HCT116 (cell line): ENCODE data around the gene CENPT. TPM values are rescaled to one million over a fixed set of nuclear protein-coding genes. Genes with fewer than 3 reads are reported as not detected.

ENCODE experiments used
- ATAC-seq: fragments of 200-7000 bp; cut with Tn5 transposase; 2 replicates; pipeline ENCODE4 v1.9.1; 2020; ENCODE audit warnings: mild to moderate bottlenecking, moderate library complexity
- BruUV-seq: library from RNA; stranded (reverse); fragments of 400-500 nt; replicated peaks from 2 replicates; lab custom pipeline; 2021; lab: Mats Ljungman, UMichigan
- CTCF ChIA-PET: fragments of 300-600 bp; sonication (Branson Sonifier 250); formaldehyde crosslinking; loops from one replicate; lab custom pipeline; 2021; ENCODE audit warnings: antibody characterized with exemption; lab: Charles Lee
- POLR2A ChIA-PET: fragments of 300-600, 350-600 bp; sonication (Branson Sonifier 250); formaldehyde crosslinking; loops from one replicate; lab custom pipeline; 2021; ENCODE audit warnings: antibody characterized with exemption; lab: Charles Lee
- RAD21 ChIA-PET, 2 experiments: fragments of 300-600 bp; sonication (Branson Sonifier 250); formaldehyde crosslinking; loops; one replicate each; lab custom pipeline; 2023; ENCODE audit warnings: low total read pairs in 2 of 2; ENCODE audit not compliant: uncharacterized antibody in 2 of 2, unreplicated experiment in 2 of 2, low non-redundant PET in 1 of 2; lab: Charles Lee
- DNase-seq: peaks from one replicate; pipeline ENCODE4 v3.0.0-alpha.2; 2010; ENCODE audit warnings: low read depth, low spot score
- H2AFZ ChIP-seq: fragments of 200-600 bp; shearing (Covaris generic), sonication (generic); 2 replicates; pipeline ENCODE4 v1.6.1; 2017; ENCODE audit warnings: low read depth, mixed run types, mixed read lengths, antibody characterized with exemption, low read length; ENCODE audit not compliant: poor library complexity, severe bottlenecking
- H3K27ac ChIP-seq: 2 replicates; pipeline ENCODE4 v1.5.1; 2012; ENCODE audit warnings: low read depth, low read length
- H3K27me3 ChIP-seq: fragments of 200-600 bp; sonication (generic); 2 replicates; pipeline ENCODE4 v1.6.1; 2016; ENCODE audit warnings: mixed run types, low read length, mixed read lengths; ENCODE audit not compliant: insufficient read depth
- H3K36me3 ChIP-seq, 2 experiments: fragments of 200-500 bp in 1 of 2; fragments of 200-600 bp in 1 of 2; sonication (Bioruptor generic) in 1 of 2; sonication (generic) in 1 of 2; 2 replicates each; pipeline versions ENCODE4 v1.5.1 to v1.6.1; 2014 to 2016; ENCODE audit warnings: low read length in 2 of 2, inconsistent platforms in 1 of 2, mixed read lengths in 1 of 2, mixed run types in 1 of 2; ENCODE audit not compliant: insufficient read depth in 2 of 2, control insufficient read depth in 1 of 2
- H3K4me1 ChIP-seq, 2 experiments: fragments of 200-600 bp in 1 of 2; sonication (generic) in 1 of 2; 2 replicates each; pipeline versions ENCODE4 v1.5.1 to v1.6.1; 2012 to 2017; ENCODE audit warnings: low read length in 2 of 2, inconsistent platforms in 1 of 2, mild to moderate bottlenecking in 1 of 2, mixed read lengths in 1 of 2, mixed run types in 1 of 2, moderate library complexity in 1 of 2; ENCODE audit not compliant: insufficient read depth in 2 of 2, control insufficient read depth in 1 of 2
- H3K4me2 ChIP-seq: fragments of 200-600 bp; sonication (generic); 2 replicates; pipeline ENCODE4 v1.6.1; 2017; ENCODE audit warnings: mixed run types, low read length, mixed read lengths
- H3K4me3 ChIP-seq, 2 experiments: fragments of 200-600 bp in 1 of 2; sonication (generic) in 1 of 2; replicated peaks in 1 of 2; 2 replicates each; pipeline ENCODE4 v1.5.1; 2011 to 2016; ENCODE audit warnings: low read length in 2 of 2, control low read depth in 1 of 2, low read depth in 1 of 2, mild to moderate bottlenecking in 1 of 2, mixed read lengths in 1 of 2, mixed run types in 1 of 2
- H3K79me2 ChIP-seq: fragments of 200-600 bp; sonication (generic); 2 replicates; pipeline ENCODE4 v1.6.1; 2017; ENCODE audit warnings: mild to moderate bottlenecking, mixed run types, low read length, moderate library complexity, mixed read lengths; ENCODE audit not compliant: insufficient read depth
- H3K9ac ChIP-seq: fragments of 200-600 bp; sonication (generic); 2 replicates; pipeline ENCODE4 v1.6.1; 2016; ENCODE audit warnings: low read length, mixed read lengths
- H3K9me2 ChIP-seq: fragments of 200-600 bp; sonication (generic), shearing (Covaris generic); 2 replicates; pipeline ENCODE4 v1.6.1; 2017; ENCODE audit warnings: mixed run types, mild to moderate bottlenecking, moderate library complexity; ENCODE audit not compliant: insufficient read depth
- H3K9me3 ChIP-seq, 2 experiments: fragments of 200-500 bp in 1 of 2; fragments of 200-600 bp in 1 of 2; sonication (Bioruptor generic) in 1 of 2; sonication (generic) in 1 of 2; 2 replicates each; pipeline ENCODE4 v1.6.1; 2014 to 2017; ENCODE audit warnings: low read length in 2 of 2, mixed read lengths in 2 of 2, inconsistent platforms in 1 of 2, low read depth in 1 of 2, mild to moderate bottlenecking in 1 of 2, mixed run types in 1 of 2, moderate library complexity in 1 of 2; ENCODE audit not compliant: control insufficient read depth in 1 of 2, insufficient read depth in 1 of 2
- H4K20me1 ChIP-seq: fragments of 200-600 bp; sonication (generic), shearing (Covaris generic); 2 replicates; pipeline ENCODE4 v1.6.1; 2017; ENCODE audit warnings: mixed run types, mild to moderate bottlenecking, moderate library complexity; ENCODE audit not compliant: insufficient read depth
- ATF3 ChIP-seq: IDR thresholded peaks from 2 replicates; pipeline ENCODE4 v1.6.1; 2012
- EGR1 ChIP-seq: IDR thresholded peaks from 2 replicates; pipeline ENCODE4 v1.6.1; 2012; ENCODE audit warnings: low read depth
- ELF1 ChIP-seq: IDR thresholded peaks from 2 replicates; pipeline ENCODE4 v1.6.1; 2012; ENCODE audit warnings: low read depth, borderline replicate concordance
- EZH2 ChIP-seq: fragments of 200-600 bp; sonication (generic); IDR thresholded peaks from 2 replicates; pipeline ENCODE4 v1.6.1; 2017; ENCODE audit warnings: antibody characterized with exemption, mixed run types
- JUND ChIP-seq: IDR thresholded peaks from 2 replicates; pipeline ENCODE4 v1.6.1; 2012
- MAX ChIP-seq: IDR thresholded peaks from 2 replicates; pipeline ENCODE4 v1.6.1; 2012
- POLR2A ChIP-seq: IDR thresholded peaks from 2 replicates; pipeline ENCODE4 v1.7.0; 2011; ENCODE audit warnings: borderline replicate concordance; ENCODE audit not compliant: insufficient read depth, insufficient read length; ENCODE audit errors: extremely low read depth
- POLR2AphosphoS5 ChIP-seq: IDR thresholded peaks from 2 replicates; pipeline ENCODE4 v1.6.1; 2011; ENCODE audit warnings: mild to moderate bottlenecking, low read depth, low read length, moderate library complexity
- RAD21 ChIP-seq: IDR thresholded peaks from 2 replicates; pipeline ENCODE4 v1.6.1; 2012; ENCODE audit warnings: low read depth, mild to moderate bottlenecking
- SP1 ChIP-seq: IDR thresholded peaks from 2 replicates; pipeline ENCODE4 v1.6.1; 2012; ENCODE audit warnings: low read depth
- TCF7L2 ChIP-seq: IDR thresholded peaks from 2 replicates; pipeline ENCODE4 v1.7.0; 2011; ENCODE audit warnings: borderline replicate concordance, inconsistent platforms; ENCODE audit not compliant: insufficient read depth, insufficient read length; ENCODE audit errors: extremely low read depth
- ZFX ChIP-seq: fragments of 450-650 bp; IDR thresholded peaks from 2 replicates; pipeline ENCODE4 v1.6.1; 2017
- intact Hi-C: fragments of 100-400 bp; cut with micrococcal nuclease; formaldehyde crosslinking; loops from 2 replicates; pipeline ENCODE4 v1.10.0; 2022
- total RNA-seq: library from RNA; stranded (reverse); gene quantifications from one replicate; pipeline ENCODE4 v1.2.1, GENCODE V29; 2021; ENCODE audit not compliant: unreplicated experiment

Gene CENPT
- total RNA-seq, 1 experiment from 2014 or later: 40.5 TPM

GRCh38 chr16:67885976-67886375, 38.5 kb upstream of the CENPT start:
- peaks cover 15 to 26% of the 10 kb centered on the region in 2 experiments; a peak in 3 of 4 replicates for H3K36me3 ChIP-seq
- no TSS peak for BruUV-seq
- DNase-seq (no peak), ATAC-seq (no peak)
- H3K4me3 ChIP-seq: no peak overlapping the region
- POLR2A ChIA-PET: no interaction called here
- H2AFZ ChIP-seq: no peak overlapping the region
- no peaks in the 10 kb centered on the region for H3K4me1 ChIP-seq
- intact Hi-C loops: loop anchor here (10.0 kb wide), 1 partner anchor 339 kb away; no protein-coding TSS in a partner anchor
- peaks cover 3% of the 10 kb centered on the region; the same call in 1 of the 2 replicates for H4K20me1 ChIP-seq
- no peaks in the 10 kb centered on the region for H3K9me2 ChIP-seq
- no peaks in the 10 kb centered on the region for H3K9me3 ChIP-seq
- CTCF ChIA-PET: interaction anchor here (1.1 kb wide), 1 partner anchor 42 kb away, joined by 3 read pairs; no protein-coding TSS in a partner anchor
- H3K27me3 ChIP-seq: no peaks in the 10 kb centered on the region
- no peak overlapping the region for H3K9ac ChIP-seq
- RAD21 ChIA-PET: no interaction called here
- H3K27ac ChIP-seq: no peak overlapping the region
- TF ChIP-seq ATF3 (no peak), ELF1 (no peak), POLR2A (no peak), RAD21 (no peak), EGR1 (no peak), EZH2 (no peak), SP1 (no peak), TCF7L2 (no peak)
- no peaks in the 10 kb centered on the region for H3K79me2 ChIP-seq
- no peak overlapping the region for H3K4me2 ChIP-seq

- H3K27ac ChIP-seq: no peak overlapping the region
- CTCF ChIA-PET: interaction anchor here (1.1 to 2.9 kb wide), 2 partner anchors 43 to 155 kb away, joined by 3 to 13 read pairs; no protein-coding TSS in a partner anchor
- POLR2A ChIA-PET: no interaction called here
Measured at GRCh38 chr16:67885545-67885944, 38.1 kb upstream of the CENPT start.

More at GRCh38 chr16:67885545-67885944, 38.1 kb upstream of the CENPT start:
- Histone ChIP-seq H4K20me1 (peaks cover 3% of the 10 kb centered on the region; the same call in 1 of the 2 replicates), H3K9me2 (no peaks in the 10 kb centered on the region), H3K9ac (no peak overlapping the region), H3K4me3 (no peak overlapping the region), H3K79me2 (no peaks in the 10 kb centered on the region), H3K36me3 (peaks cover 16 to 29% of the 10 kb centered on the region in 2 experiments; a peak in 3 of 4 replicates), H3K9me3 (no peaks in the 10 kb centered on the region), H3K4me1 (no peaks in the 10 kb centered on the region), H2AFZ (no peak overlapping the region), H3K4me2 (no peak overlapping the region), H3K27me3 (no peaks in the 10 kb centered on the region)
- ATAC-seq (no peak), DNase-seq (no peak)
- TF ChIP-seq POLR2AphosphoS5: no peak
- TF ChIP-seq JUND: no peak
- no peak for TF ChIP-seq MAX
- no peak for TF ChIP-seq ZFX
- no peak for TF ChIP-seq SP1
- TF ChIP-seq EGR1: no peak
- BruUV-seq: no TSS peak
- intact Hi-C loops: loop anchor here (10.0 kb wide), 1 partner anchor 339 kb away; no protein-coding TSS in a partner anchor
- RAD21 ChIA-PET: no interaction called here
